Measurements from ENCODE around the gene PTPRN2.
"Not testable (repeated sequence)": the region's sequence is repeated elsewhere in the genome, so short reads cannot be mapped to it uniquely, and the experiment has no call there.

Gene PTPRN2

GRCh38 chr7:158508802-158509385 is 78.7 kb downstream of the PTPRN2 start:
- DNase-seq: no peak

GRCh38 chr7:158508321-158508720 is 79.3 kb downstream of the PTPRN2 start:
- not testable (repeated sequence) for DNase-seq

GRCh38 chr7:158507917-158508316 is 79.7 kb downstream of the PTPRN2 start:
- DNase-seq: no peak

GRCh38 chr7:158507175-158507574 is 80.4 kb downstream of the PTPRN2 start:
- DNase-seq: not testable (repeated sequence)

GRCh38 chr7:158506626-158507025 is 81.0 kb downstream of the PTPRN2 start:
- DNase-seq: no peak

GRCh38 chr7:158505683-158506082 is 81.9 kb downstream of the PTPRN2 start:
- DNase-seq: no peak

GRCh38 chr7:158502068-158502750 is 85.4 kb downstream of the PTPRN2 start:
- no peak for DNase-seq

GRCh38 chr7:158501393-158502067 is 86.1 kb downstream of the PTPRN2 start:
- DNase-seq: no peak

- DNase-seq: no peak
Observed at GRCh38 chr7:158500651-158501052, 87.0 kb downstream of the PTPRN2 start.

- no peak for DNase-seq
Observed at GRCh38 chr7:158499082-158499455, 88.6 kb downstream of the PTPRN2 start.

- DNase-seq: no peak
Observed at GRCh38 chr7:158498443-158499081, 89.1 kb downstream of the PTPRN2 start.

GRCh38 chr7:158497627-158498026 is 90.0 kb downstream of the PTPRN2 start:
- no peak for DNase-seq

GRCh38 chr7:158495786-158496185 is 91.8 kb downstream of the PTPRN2 start:
- DNase-seq: no peak

GRCh38 chr7:158495216-158495615 is 92.4 kb downstream of the PTPRN2 start:
- no peak for DNase-seq

- no peak for DNase-seq
Observed at GRCh38 chr7:158494643-158495042, 93.0 kb downstream of the PTPRN2 start.

- DNase-seq: no peak
Observed at GRCh38 chr7:158494162-158494586, 93.4 kb downstream of the PTPRN2 start.

GRCh38 chr7:158492367-158492764 is 95.3 kb downstream of the PTPRN2 start:
- DNase-seq: no peak

- no peak for DNase-seq
Observed at GRCh38 chr7:158491094-158491493, 96.5 kb downstream of the PTPRN2 start.

GRCh38 chr7:158490171-158490782 is 97.3 kb downstream of the PTPRN2 start:
- DNase-seq: no peak

- DNase-seq: no peak
Observed at GRCh38 chr7:158489462-158490155, 98.0 kb downstream of the PTPRN2 start.

- DNase-seq: no peak
Observed at GRCh38 chr7:158488181-158488971, 99.2 kb downstream of the PTPRN2 start.

Data from fibroblast of skin of abdomen (primary cell).